ENCODE data around the gene NIF3L1. TPM values are rescaled to one million over a fixed set of nuclear protein-coding genes. Genes with fewer than 3 reads are reported as not detected.

The NIF3L1 gene
- total and polyA plus RNA-seq, 2 donors from 2014 or later = 24.6 to 29.7 TPM

DNA sequence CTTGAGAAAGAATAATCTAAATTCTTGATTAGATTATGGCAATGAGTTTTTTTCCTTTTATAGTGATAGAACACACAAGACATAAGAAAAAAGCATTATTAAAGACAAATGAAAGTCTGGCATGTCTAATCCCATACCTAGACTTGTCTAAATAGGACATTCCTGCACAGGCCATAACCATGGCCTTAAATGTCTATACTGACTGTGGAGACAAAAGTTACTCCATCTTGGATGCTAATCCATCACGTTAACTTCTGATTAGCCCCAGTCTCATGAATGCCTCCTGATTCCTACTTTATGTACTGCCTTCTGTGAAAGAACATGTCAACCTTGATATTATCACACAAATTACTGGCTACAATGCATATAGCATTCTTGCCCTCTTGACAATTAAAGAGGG lies 50.7 kb downstream of the NIF3L1 start:
- H3K4me1 ChIP-seq (ENCODE audit: control insufficient read depth in 2 of 3, insufficient read depth in 2 of 3, low read depth in 1 of 3, low read length in 3 of 3) = no peaks in the 10 kb centered on the region
- intact Hi-C loops (cut with DNase I) = no loop called here
- no peaks in the 10 kb centered on the region for H3K9me3 ChIP-seq (ENCODE audit: control insufficient read depth in 2 of 3, insufficient read depth in 1 of 3, low read length in 3 of 3)
- no peak for DNase-seq
- H3K9ac ChIP-seq (ENCODE audit: low read length in 3 of 3) = no peak overlapping the region
- TF ChIP-seq, protein P1, sequence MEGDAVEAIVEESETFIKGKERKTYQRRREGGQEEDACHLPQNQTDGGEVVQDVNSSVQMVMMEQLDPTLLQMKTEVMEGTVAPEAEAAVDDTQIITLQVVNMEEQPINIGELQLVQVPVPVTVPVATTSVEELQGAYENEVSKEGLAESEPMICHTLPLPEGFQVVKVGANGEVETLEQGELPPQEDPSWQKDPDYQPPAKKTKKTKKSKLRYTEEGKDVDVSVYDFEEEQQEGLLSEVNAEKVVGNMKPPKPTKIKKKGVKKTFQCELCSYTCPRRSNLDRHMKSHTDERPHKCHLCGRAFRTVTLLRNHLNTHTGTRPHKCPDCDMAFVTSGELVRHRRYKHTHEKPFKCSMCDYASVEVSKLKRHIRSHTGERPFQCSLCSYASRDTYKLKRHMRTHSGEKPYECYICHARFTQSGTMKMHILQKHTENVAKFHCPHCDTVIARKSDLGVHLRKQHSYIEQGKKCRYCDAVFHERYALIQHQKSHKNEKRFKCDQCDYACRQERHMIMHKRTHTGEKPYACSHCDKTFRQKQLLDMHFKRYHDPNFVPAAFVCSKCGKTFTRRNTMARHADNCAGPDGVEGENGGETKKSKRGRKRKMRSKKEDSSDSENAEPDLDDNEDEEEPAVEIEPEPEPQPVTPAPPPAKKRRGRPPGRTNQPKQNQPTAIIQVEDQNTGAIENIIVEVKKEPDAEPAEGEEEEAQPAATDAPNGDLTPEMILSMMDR (IDR thresholded peaks at IDR 0.05; ENCODE audit: borderline replicate concordance, extremely low read depth, insufficient read depth) = no peak
- H3K36me3 ChIP-seq (ENCODE audit: control insufficient read depth in 2 of 3, insufficient read depth in 3 of 3, low read length in 3 of 3) = peaks cover 11 to 45% (median 15%) of the 10 kb centered on the region in 3 donors
- H3K27ac ChIP-seq (ENCODE audit: low read depth in 2 of 2, low read length in 2 of 2) = no peak overlapping the region
- no peak overlapping the region for H3K4me3 ChIP-seq (ENCODE audit: low read length in 3 of 3)
- no peak for FAIRE-seq
- no peaks in the 10 kb centered on the region for H3K27me3 ChIP-seq (ENCODE audit: control insufficient read depth, insufficient read depth, low read length)

DNA sequence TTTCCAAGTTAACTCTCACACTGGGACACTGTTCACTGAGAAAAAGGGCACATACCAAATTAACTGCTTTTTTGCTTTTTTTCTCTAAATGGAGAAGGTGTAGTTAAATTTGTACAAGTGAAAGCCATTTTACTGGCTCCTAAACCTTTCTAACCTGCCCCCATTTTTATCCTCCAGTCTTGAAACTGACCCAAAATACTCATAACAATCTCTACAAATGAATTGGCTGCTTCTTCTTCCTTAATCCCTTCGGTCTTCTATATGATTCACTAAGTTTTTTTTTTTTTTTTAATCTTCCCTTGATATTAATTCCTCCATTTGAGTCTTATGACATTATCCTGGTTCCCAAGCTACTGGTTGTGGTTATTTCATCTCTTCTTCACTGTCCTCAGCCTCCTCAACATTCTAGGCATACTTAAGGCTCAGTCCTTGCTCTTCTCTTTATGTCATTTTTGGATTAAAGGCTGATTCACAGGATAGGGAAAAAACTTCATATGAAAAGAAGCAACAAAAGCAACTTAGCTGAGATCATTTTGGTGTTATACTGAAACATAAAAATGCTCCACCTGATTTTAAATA lies 54.4 kb downstream of the NIF3L1 start:
- H3K9me3 ChIP-seq (ENCODE audit: control insufficient read depth in 2 of 3, insufficient read depth in 1 of 3, low read length in 3 of 3) = no peaks in the 10 kb centered on the region
- intact Hi-C loops (cut with DNase I) = no loop called here
- H3K36me3 ChIP-seq (ENCODE audit: control insufficient read depth in 2 of 3, insufficient read depth in 3 of 3, low read length in 3 of 3) = peaks cover 5 to 34% (median 10%) of the 10 kb centered on the region in 3 donors
- H3K27ac ChIP-seq (ENCODE audit: low read depth in 2 of 2, low read length in 2 of 2) = no peak overlapping the region
- H3K4me1 ChIP-seq (ENCODE audit: control insufficient read depth in 2 of 3, insufficient read depth in 2 of 3, low read depth in 1 of 3, low read length in 3 of 3) = no peaks in the 10 kb centered on the region
- no peaks in the 10 kb centered on the region for H3K27me3 ChIP-seq (ENCODE audit: control insufficient read depth, insufficient read depth, low read length)
- H3K9ac ChIP-seq (ENCODE audit: low read length in 3 of 3) = no peak overlapping the region
- no peak overlapping the region for H3K4me3 ChIP-seq (ENCODE audit: low read length in 3 of 3)
- FAIRE-seq = no peak
- TF ChIP-seq, protein P1 (IDR thresholded peaks at IDR 0.05; ENCODE audit: borderline replicate concordance, extremely low read depth, insufficient read depth) = no peak
- DNase-seq = no peak

DNA sequence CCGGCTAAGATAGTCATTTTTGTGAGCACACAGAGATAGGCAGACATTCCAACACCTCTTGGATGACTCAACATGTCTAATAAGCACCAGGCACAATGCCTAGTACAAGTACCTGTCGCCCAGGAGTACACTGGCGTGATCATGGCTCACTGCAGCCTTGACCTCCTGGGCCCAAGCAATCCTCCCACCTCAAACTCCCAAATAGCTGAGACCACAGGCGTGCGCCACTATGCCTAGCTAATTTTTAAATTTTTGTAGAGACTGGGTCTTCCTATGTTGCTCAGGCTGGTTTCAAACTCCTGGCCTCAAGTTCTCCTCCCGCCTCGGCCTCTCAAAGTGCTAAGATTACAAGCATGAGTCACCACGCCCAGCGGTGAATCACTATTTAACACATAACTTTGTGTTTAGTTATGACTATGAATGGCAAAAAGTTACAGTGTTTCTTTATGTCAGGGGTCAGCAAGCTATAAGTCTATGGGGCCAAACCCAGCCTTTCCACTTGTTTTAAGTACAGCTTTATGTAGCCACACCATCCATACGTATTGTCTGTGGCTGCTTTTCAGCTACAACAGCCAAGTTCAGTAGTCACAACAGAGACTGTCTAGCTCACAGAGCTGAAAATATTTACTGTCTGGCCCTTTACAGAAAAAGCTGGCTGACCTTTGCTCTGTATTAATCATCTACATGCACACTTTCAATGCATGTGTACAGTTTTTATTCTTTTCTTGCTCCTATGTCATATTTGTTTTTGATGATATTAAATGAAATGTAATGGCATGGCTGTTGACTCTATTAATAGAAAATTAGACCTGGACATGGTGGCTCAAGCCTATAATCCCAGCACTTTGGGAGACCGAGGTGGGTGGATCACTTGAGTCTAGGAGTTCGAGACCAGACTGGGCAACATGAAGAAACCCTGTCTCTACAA lies 55.6 kb downstream of the NIF3L1 start:
- H3K36me3 ChIP-seq (ENCODE audit: control insufficient read depth in 2 of 3, insufficient read depth in 3 of 3, low read length in 3 of 3) = peaks cover 4 to 27% (median 10%) of the 10 kb centered on the region in 3 donors
- DNase-seq (no peak), FAIRE-seq (no peak)
- TF ChIP-seq, protein P1 (IDR thresholded peaks at IDR 0.05; ENCODE audit: borderline replicate concordance, extremely low read depth, insufficient read depth) = no peak
- no peaks in the 10 kb centered on the region for H3K9me3 ChIP-seq (ENCODE audit: control insufficient read depth in 2 of 3, insufficient read depth in 1 of 3, low read length in 3 of 3)
- no peak overlapping the region for H3K9ac ChIP-seq (ENCODE audit: low read length in 3 of 3)
- intact Hi-C loops (cut with DNase I) = no loop called here
- H3K27ac ChIP-seq (ENCODE audit: low read depth in 2 of 2, low read length in 2 of 2) = no peak overlapping the region
- no peak overlapping the region for H3K4me3 ChIP-seq (ENCODE audit: low read length in 3 of 3)
- no peaks in the 10 kb centered on the region for H3K27me3 ChIP-seq (ENCODE audit: control insufficient read depth, insufficient read depth, low read length)
- H3K4me1 ChIP-seq (ENCODE audit: control insufficient read depth in 2 of 3, insufficient read depth in 2 of 3, low read depth in 1 of 3, low read length in 3 of 3) = no peaks in the 10 kb centered on the region

Measured in kidney (tissue), 14 donors.